ENCODE measurements around the gene WDR54. TPM values are rescaled to one million over a fixed set of nuclear protein-coding genes. Genes with fewer than 3 reads are reported as not detected.

Gene WDR54
- total RNA-seq, 2 donors from 2014 or later, result 11.4 to 19.4 TPM

- TF ChIP-seq POLR2AphosphoS5 (IDR thresholded peaks at IDR 0.05) (no peak), CTCF (IDR thresholded peaks at IDR 0.05) (no peak), POLR2A (IDR thresholded peaks at IDR 0.05) (no peak)
- WGBS, result 84% methylated on average over 16 of the region's 18 CpGs
- H3K4me1 ChIP-seq (replicated peaks), result no peaks in the 10 kb centered on the region
- H3K36me3 ChIP-seq, result peaks cover 0 to 11% of the 10 kb centered on the region in 2 donors
- intact Hi-C loops (cut with DNase I), result no loop called here
- no peaks in the 10 kb centered on the region for H3K9me3 ChIP-seq
- no peak overlapping the region for H3K4me3 ChIP-seq
- DNase-seq (ENCODE audit: low spot score), result no peak
- H3K27me3 ChIP-seq (replicated peaks; ENCODE audit: insufficient read depth), result no peaks in the 10 kb centered on the region
- H3K27ac ChIP-seq, result no peak overlapping the region
Observed at GRCh38 chr2:74429487-74430451, 8.2 kb downstream of the WDR54 start.

GRCh38 chr2:74430502-74430901, 9.0 kb downstream of the WDR54 start:
- H3K27ac ChIP-seq, result no peak overlapping the region

GRCh38 chr2:74436111-74436805, 14.7 kb downstream of the WDR54 start:
- intact Hi-C loops (cut with DNase I), result no loop called here
- TF ChIP-seq POLR2AphosphoS5 (IDR thresholded peaks at IDR 0.05), result no peak
- no peak for TF ChIP-seq CTCF (IDR thresholded peaks at IDR 0.05)
- no peak for TF ChIP-seq POLR2A (IDR thresholded peaks at IDR 0.05)

More at GRCh38 chr2:74430502-74430901, 9.0 kb downstream of the WDR54 start:
- Histone ChIP-seq H3K4me1 (replicated peaks) (no peaks in the 10 kb centered on the region), H3K36me3 (peaks cover 0 to 11% of the 10 kb centered on the region in 2 donors), H3K27me3 (replicated peaks; ENCODE audit: insufficient read depth) (no peaks in the 10 kb centered on the region), H3K9me3 (no peaks in the 10 kb centered on the region), H3K4me3 (no peak overlapping the region)
- intact Hi-C loops (cut with DNase I), result no loop called here
- no peak for DNase-seq (ENCODE audit: low spot score)
- WGBS, result 87% methylated on average over 11 of the region's 11 CpGs
- TF ChIP-seq POLR2A (IDR thresholded peaks at IDR 0.05), result no peak
- TF ChIP-seq POLR2AphosphoS5 (IDR thresholded peaks at IDR 0.05), result no peak
- no peak for TF ChIP-seq CTCF (IDR thresholded peaks at IDR 0.05)

GRCh38 chr2:74436848-74437695, 15.5 kb downstream of the WDR54 start:
- H3K27ac ChIP-seq, result no peak overlapping the region
- peaks cover 6% of the 10 kb centered on the region for H3K4me1 ChIP-seq (replicated peaks)
- no peaks in the 10 kb centered on the region for H3K36me3 ChIP-seq
- no peak for DNase-seq (ENCODE audit: low spot score)
- no peaks in the 10 kb centered on the region for H3K27me3 ChIP-seq (replicated peaks; ENCODE audit: insufficient read depth)
- TF ChIP-seq POLR2AphosphoS5 (IDR thresholded peaks at IDR 0.05) (no peak), CTCF (IDR thresholded peaks at IDR 0.05) (no peak), POLR2A (IDR thresholded peaks at IDR 0.05) (no peak)
- WGBS, result 67% methylated on average over 6 of the region's 6 CpGs
- no peaks in the 10 kb centered on the region for H3K9me3 ChIP-seq
- no peak overlapping the region for H3K4me3 ChIP-seq
- intact Hi-C loops (cut with DNase I), result no loop called here

More at GRCh38 chr2:74436111-74436805, 14.7 kb downstream of the WDR54 start:
- 63% methylated on average over 43 of the region's 43 CpGs for WGBS
- H3K27me3 ChIP-seq (replicated peaks; ENCODE audit: insufficient read depth), result no peaks in the 10 kb centered on the region
- H3K27ac ChIP-seq, result no peak overlapping the region
- no peaks in the 10 kb centered on the region for H3K36me3 ChIP-seq
- H3K4me1 ChIP-seq (replicated peaks), result peaks cover 6% of the 10 kb centered on the region
- H3K4me3 ChIP-seq, result no peak overlapping the region
- DNase-seq (ENCODE audit: low spot score), result no peak
- H3K9me3 ChIP-seq, result no peaks in the 10 kb centered on the region

All from prostate gland (tissue), 2 donors.